ENCODE data around the gene CETN3. TPM values are rescaled to one million over a fixed set of nuclear protein-coding genes. Genes with fewer than 3 reads are reported as not detected.

The CETN3 gene
- polyA plus RNA-seq, 3 donors: 0.59 to 9.0 (median 7.7) TPM

DNA sequence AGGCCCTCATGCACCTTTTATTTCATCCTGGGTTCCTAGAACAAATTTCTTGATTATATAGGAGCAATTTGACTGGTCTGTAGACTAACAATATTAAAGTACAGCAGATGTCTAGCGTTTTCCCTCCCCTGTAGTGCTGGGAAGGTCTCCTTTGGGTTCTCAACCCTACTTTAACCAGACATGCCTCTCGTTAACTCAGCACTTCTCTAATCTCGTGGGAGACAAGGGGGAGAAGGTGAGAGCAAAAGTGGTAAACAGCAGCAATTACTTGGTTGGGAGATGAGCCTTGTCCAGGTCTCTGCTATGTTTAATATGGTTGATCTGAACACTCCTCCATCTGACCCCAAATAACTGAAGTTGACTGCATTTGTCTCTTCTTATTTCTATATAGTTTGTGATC is 22.0 kb downstream of the CETN3 start:
- no peak overlapping the region for H3K4me3 Mint-ChIP-seq
- Histone ChIP-seq H3K9me3 (replicated peaks in 1 of 2; ENCODE audit: control insufficient read depth in 1 of 2, insufficient read depth in 1 of 2, low read length in 2 of 2) (peaks cover 0 to 1% of the 10 kb centered on the region in 2 donors), H3K4me2 (replicated peaks; ENCODE audit: extremely low read depth, low read length, poor library complexity, severe bottlenecking) (no peak overlapping the region), H3K4me1 (ENCODE audit: control insufficient read depth in 1 of 2, insufficient read depth in 2 of 2, low read length in 2 of 2) (no peaks in the 10 kb centered on the region), H3K36me3 (replicated peaks in 1 of 2; ENCODE audit: control insufficient read depth in 1 of 2, insufficient read depth in 2 of 2, low read length in 2 of 2) (peaks cover 0 to 3% of the 10 kb centered on the region in 2 donors), H3K9ac (ENCODE audit: insufficient read depth, low read length, poor library complexity, severe bottlenecking) (no peak overlapping the region), H3K27me3 (ENCODE audit: control insufficient read depth in 2 of 2, insufficient read depth in 2 of 2, low read length in 2 of 2) (no peaks in the 10 kb centered on the region), H3K4me3 (replicated peaks in 1 of 3; ENCODE audit: low read depth in 2 of 3, low read length in 3 of 3) (no peak overlapping the region), H3K79me2 (ENCODE audit: insufficient read depth, low read length) (no peaks in the 10 kb centered on the region), H4K20me1 (ENCODE audit: insufficient read depth, low read length) (no peaks in the 10 kb centered on the region), H2AFZ (ENCODE audit: insufficient read depth, low read depth, low read length, poor library complexity, severe bottlenecking) (no peak overlapping the region), H3K27ac (ENCODE audit: low read depth in 1 of 2, low read length in 2 of 2) (no peak overlapping the region)
- peaks cover 0 to 3% (median 0%) of the 10 kb centered on the region in 7 donors for H3K9me3 Mint-ChIP-seq
- TF ChIP-seq, protein P1, sequence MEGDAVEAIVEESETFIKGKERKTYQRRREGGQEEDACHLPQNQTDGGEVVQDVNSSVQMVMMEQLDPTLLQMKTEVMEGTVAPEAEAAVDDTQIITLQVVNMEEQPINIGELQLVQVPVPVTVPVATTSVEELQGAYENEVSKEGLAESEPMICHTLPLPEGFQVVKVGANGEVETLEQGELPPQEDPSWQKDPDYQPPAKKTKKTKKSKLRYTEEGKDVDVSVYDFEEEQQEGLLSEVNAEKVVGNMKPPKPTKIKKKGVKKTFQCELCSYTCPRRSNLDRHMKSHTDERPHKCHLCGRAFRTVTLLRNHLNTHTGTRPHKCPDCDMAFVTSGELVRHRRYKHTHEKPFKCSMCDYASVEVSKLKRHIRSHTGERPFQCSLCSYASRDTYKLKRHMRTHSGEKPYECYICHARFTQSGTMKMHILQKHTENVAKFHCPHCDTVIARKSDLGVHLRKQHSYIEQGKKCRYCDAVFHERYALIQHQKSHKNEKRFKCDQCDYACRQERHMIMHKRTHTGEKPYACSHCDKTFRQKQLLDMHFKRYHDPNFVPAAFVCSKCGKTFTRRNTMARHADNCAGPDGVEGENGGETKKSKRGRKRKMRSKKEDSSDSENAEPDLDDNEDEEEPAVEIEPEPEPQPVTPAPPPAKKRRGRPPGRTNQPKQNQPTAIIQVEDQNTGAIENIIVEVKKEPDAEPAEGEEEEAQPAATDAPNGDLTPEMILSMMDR (IDR thresholded peaks at IDR 0.05): no peak
- H3K4me1 Mint-ChIP-seq: no peaks in the 10 kb centered on the region
- H3K27ac Mint-ChIP-seq: no peak overlapping the region
- WGBS (ENCODE audit: insufficient coverage): no CpG with 5 or more reads among the region's 3 CpGs
- intact Hi-C loops (cut with micrococcal nuclease): no loop called here
- DNase-seq: no peak
- H3K36me3 Mint-ChIP-seq: peaks cover 4 to 6% of the 10 kb centered on the region in 2 donors
- H3K27me3 Mint-ChIP-seq (ENCODE audit: low read depth in 3 of 3): peaks cover 0 to 4% (median 0%) of the 10 kb centered on the region in 3 donors

DNA sequence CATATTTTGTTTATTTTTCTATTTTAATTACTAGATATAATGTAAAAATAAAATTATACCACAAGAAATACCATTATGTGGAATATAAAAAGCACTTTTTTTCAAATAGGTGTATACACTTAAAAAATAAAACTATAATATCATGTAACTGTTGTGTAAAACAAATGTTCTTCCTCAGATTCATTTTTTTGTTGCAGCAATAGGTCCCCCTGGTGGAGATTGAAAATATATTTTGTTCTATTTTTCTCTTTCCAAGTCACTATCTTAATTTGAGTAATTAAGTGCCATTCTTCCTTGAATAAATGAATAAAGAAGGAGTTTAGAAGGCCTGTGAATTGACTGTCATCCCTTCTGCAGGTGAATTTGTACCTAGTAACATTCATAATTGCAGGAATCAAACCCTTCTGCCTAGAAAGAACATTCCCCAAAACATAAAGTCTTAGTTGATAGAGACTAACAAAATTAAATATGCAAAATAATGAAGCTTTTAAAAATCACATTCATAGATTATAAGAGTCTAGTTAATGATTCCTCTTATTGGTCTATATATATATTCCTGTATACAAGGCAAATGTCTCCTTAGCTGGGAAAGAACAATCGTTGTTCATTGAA is 23.4 kb downstream of the CETN3 start:
- Histone ChIP-seq H3K4me1 (ENCODE audit: control insufficient read depth in 1 of 2, insufficient read depth in 2 of 2, low read length in 2 of 2) (no peaks in the 10 kb centered on the region), H3K27me3 (ENCODE audit: control insufficient read depth in 2 of 2, insufficient read depth in 2 of 2, low read length in 2 of 2) (no peaks in the 10 kb centered on the region), H3K4me3 (replicated peaks in 1 of 3; ENCODE audit: low read depth in 2 of 3, low read length in 3 of 3) (no peak overlapping the region), H3K9ac (ENCODE audit: insufficient read depth, low read length, poor library complexity, severe bottlenecking) (no peak overlapping the region), H3K27ac (ENCODE audit: low read depth in 1 of 2, low read length in 2 of 2) (no peak overlapping the region), H3K79me2 (ENCODE audit: insufficient read depth, low read length) (no peaks in the 10 kb centered on the region), H4K20me1 (ENCODE audit: insufficient read depth, low read length) (no peaks in the 10 kb centered on the region), H3K4me2 (replicated peaks; ENCODE audit: extremely low read depth, low read length, poor library complexity, severe bottlenecking) (no peak overlapping the region), H2AFZ (ENCODE audit: insufficient read depth, low read depth, low read length, poor library complexity, severe bottlenecking) (no peak overlapping the region), H3K36me3 (replicated peaks in 1 of 2; ENCODE audit: control insufficient read depth in 1 of 2, insufficient read depth in 2 of 2, low read length in 2 of 2) (no peaks in the 10 kb centered on the region), H3K9me3 (replicated peaks in 1 of 2; ENCODE audit: control insufficient read depth in 1 of 2, insufficient read depth in 1 of 2, low read length in 2 of 2) (no peaks in the 10 kb centered on the region)
- peaks cover 0 to 4% (median 0%) of the 10 kb centered on the region in 3 donors for H3K27me3 Mint-ChIP-seq (ENCODE audit: low read depth in 3 of 3)
- intact Hi-C loops (cut with micrococcal nuclease): no loop called here
- no CpG with 5 or more reads among the region's 1 CpG for WGBS (ENCODE audit: insufficient coverage)
- H3K9me3 Mint-ChIP-seq: peaks cover 0 to 3% (median 0%) of the 10 kb centered on the region in 7 donors
- H3K36me3 Mint-ChIP-seq: no peaks in the 10 kb centered on the region
- no peak overlapping the region for H3K4me3 Mint-ChIP-seq
- TF ChIP-seq, protein P1 (IDR thresholded peaks at IDR 0.05): peak; percentile 77
- no peak for DNase-seq
- no peak overlapping the region for H3K27ac Mint-ChIP-seq
- no peaks in the 10 kb centered on the region for H3K4me1 Mint-ChIP-seq
